Measurements from ENCODE around the gene GRAMD1B.
"Not testable (repeated sequence)": the region's sequence is repeated elsewhere in the genome, so short reads cannot be mapped to it uniquely, and the experiment has no call there.

GRAMD1B gene

DNA sequence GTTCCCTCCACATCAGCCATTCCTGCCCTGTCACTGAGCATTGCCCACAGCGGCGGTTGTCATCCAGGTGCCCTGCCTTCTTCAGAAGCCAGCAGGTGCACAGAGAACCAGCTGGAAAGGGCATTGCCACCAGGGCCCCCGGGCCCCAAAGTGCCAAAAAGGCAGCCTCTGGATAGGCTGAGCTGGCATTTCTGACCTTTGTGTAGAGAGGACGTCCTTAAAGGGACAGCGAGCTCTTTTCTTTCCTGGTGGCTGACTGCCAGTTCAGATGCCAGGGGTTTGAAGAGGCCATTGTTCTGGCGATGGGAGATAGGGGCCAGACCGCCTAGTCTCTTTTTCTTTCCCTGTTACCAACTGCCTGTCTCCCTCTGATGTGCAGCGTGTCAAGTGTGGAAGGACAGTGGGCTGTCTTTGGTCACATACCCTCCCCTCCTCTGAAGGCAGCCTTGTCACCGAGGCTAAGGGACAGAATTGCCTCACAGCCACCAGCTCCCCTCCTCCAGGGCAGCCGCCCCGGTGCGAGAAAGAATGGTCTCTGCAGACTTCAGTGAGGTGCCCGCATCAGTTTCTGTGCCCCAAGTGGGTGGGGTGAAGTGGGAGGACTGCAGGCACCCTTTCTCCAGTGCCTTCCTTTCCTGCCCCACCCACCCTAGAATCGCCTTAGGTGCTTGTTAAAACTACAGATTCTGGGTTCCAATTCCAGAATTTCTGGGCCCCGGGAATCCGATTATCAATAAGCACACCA, 114.7 kb downstream of the GRAMD1B start:
- no peak for DNase-seq

DNA sequence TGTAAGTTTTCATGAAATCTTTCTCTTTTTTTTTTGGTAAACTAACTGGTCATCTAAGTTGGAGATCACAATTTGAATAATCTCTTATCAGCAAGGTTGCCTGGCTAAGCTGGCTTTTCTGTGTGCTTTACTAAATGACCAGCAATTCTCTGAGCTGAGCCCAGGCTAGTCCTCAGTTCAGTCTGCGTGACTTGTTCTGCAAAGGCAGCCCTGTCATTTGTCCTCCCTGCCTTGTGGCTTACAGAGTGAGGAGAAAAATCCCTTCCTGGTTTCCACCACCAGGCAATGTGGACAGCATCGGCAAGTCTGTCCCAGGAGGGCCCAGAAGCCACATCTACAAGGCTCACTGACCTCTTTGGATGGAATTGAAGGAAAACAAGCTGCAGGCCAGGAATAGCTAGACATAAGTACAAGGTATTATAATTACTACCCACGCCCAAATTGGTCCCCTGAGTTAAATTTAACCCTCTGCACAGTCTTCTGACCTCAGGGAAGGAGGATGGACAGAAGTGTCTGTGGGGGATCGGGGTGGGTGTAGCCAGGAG, 115.7 kb downstream of the GRAMD1B start:
- DNase-seq: no peak

DNA sequence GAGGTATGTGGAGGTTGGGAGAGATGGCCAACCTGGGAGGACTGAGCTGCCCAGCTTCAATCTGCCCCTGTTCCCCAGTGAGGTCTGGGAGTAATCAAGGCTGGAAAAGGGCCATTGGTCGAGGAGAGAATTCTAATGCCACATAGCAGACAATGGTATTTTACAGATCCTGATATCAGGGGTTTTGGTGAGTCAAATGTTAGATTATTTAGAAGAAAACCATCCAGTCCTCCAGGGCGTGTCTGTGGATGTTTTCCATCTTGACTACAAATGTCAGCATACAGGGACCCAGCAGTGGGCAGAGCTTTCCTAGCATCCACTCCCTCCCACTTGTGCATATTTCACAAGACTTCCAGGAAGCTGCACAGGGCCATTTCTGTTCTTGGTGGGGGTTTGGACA, 116.4 kb downstream of the GRAMD1B start:
- DNase-seq: no peak

DNA sequence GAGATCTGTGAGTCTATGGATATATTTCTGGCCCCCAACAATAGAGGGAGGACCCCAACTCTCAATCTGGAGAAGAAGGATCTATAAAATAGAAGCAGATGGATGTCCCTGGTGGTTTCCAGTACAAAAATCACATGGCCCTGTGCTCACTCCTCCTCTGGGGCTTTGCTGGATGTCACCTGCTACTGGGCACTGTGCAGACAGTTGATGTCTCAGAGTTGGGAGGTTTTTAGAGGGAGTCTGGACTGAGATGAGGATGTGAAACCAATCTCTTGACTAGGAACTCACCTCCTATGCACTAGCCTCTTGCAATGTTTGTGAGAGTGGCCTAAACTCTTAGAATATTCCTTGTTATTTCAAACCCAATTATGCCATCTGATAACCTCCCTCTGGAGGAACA, 117.1 kb downstream of the GRAMD1B start:
- DNase-seq: no peak

DNA sequence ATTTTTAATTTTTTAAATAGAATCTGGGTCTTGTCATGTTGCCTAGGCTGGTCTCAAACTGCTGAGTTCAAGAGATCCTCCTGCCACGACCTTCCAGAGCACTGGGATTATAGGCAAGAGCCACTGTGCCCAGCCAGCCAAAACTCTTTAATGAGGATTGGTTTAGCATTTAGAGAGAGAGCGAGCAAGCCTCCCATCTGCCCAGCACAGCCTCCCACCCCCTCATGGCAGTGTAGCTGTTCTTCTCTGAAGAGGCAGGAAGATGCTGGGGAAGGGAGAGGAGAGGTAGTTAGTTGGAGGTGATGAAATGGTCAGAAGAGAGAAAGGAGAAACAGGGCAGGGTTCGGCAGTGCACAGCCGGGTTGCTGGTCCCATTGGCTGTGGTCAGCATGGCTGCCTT, 118.7 kb downstream of the GRAMD1B start:
- no peak for DNase-seq

DNA sequence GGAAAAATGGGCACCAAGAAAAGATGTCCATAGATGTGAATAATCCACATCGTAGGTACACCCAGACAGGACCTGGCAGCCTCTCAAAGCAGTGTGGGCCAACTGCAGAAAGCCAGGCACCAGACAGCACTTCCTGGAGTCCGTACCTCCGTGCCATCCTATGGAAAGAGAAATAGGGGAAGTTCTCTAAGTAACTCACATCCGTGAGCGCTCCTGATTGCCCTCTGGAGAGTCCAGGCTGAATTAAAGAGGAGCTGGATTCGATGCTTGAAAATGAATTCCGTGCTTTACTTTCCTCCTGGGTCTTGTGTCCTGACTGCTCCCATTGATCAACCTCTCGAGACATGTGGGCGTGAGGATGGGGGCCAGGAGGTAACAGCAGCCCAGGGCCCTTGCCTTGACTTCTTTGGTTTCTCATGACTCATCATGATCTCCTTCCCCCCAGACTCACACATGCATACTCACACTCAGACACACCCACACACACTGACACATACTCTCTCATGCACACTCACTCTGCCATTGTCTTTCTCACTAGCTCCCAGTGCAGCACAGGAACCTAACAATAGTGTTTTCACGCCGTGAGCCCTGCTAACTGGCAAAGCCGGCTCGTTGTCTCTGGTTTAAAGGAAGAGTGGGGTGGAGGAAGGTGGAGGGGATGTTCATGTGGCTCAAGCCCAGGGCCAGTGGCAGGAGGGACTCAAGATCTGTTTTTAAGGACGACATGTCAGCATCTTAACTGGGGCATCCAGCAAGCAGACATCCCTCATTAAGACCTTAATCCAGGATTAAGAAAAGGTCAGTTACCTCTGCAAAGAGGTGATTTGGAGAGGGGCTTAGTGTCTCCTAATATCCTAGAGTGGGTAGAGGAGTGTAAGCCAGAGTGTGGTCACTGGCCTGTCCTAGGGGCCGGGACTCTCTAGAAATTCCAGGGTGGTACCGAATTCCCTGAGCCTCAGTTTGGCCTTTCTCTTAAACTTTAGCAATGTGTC, 120.2 kb downstream of the GRAMD1B start:
- no peak for DNase-seq

GRCh38 chr11:123551079-123551478, 121.0 kb downstream of the GRAMD1B start:
- no peak for DNase-seq

DNA sequence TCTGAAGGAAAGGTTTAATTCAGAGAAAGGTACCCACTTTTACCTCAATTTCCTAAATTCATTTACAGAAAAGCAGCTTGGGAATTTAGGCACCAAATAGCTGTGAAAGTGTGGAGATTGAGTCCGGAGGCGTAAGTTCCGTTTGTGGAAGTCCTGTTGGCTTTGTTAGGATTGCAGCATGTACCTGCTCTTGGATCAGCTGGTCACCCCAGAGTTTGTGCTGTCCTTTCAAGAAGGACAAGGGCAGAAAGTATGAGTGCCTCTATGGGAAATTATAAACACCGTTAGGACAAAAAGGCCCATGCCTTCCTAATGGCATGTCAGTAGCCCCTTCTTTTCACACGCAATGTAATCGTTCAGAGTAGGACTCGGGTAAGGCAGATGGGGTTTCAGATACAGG, 126.6 kb downstream of the GRAMD1B start:
- DNase-seq: no peak

- no peak for DNase-seq
These were observed 128.7 kb downstream of the GRAMD1B start for GRCh38 chr11:123558536-123559315.

GRCh38 chr11:123559523-123559955, 129.5 kb downstream of the GRAMD1B start:
- DNase-seq: no peak

DNA sequence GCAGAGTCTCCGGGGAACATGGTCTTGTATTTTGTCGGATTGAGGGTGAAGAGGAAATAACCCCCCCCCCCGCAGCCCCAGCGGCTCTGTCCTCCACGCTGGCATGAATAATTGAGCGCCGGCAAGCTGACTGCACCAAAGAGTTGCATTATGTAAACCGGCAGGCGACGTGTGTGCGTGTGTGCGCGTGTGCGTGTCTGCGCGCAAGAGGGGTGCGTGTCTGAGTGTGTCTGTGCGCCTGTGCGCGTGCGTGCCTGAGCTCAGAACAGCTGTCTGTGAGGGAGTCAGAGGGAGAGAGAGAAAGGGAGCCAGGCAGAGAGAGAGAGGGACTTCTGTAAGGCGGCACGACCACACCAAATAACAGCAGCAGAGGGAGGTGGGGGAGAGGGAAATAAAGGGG, 129.9 kb downstream of the GRAMD1B start:
- DNase-seq: peak; percentile 48

DNA sequence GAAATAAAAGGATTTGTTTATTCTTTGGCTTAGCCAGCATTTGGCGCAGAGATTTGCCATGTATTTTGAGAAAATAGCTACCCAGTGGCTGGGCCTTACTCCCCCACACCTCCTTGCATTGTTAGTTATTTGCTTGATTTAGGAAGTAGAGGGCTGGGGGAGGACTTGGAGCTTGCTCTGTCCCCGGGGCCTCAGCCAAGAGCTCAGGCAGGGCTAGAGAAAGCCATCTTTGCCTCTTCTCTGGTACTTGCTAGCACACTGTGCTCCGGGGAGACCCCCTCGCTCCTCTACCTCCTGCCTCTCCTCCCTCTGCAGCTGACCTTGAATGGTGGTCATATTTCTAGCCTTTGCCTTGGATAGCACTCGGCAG, 131.3 kb downstream of the GRAMD1B start:
- DNase-seq: no peak

- DNase-seq: no peak
These were observed 132.1 kb downstream of the GRAMD1B start for GRCh38 chr11:123562158-123562557.

DNA sequence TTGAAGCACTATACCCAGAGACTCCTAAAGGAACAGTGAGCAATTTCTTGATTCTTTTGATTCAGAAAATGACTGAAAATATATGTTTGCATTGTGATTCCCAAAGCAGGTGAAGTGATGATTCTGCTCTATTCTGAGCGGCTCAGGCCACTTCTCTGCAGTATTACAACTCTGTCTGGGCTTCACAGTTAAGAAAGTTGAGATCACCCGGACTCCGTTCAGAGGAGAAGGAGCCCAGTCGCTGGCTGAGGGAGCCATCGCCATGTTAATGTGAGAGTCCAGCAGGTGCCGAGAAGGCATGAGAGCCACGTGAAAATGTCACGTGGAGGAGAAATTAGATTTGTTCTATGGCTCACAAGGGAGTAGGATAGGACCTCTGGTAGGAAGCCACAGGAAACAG, 132.8 kb downstream of the GRAMD1B start:
- DNase-seq: no peak

DNA sequence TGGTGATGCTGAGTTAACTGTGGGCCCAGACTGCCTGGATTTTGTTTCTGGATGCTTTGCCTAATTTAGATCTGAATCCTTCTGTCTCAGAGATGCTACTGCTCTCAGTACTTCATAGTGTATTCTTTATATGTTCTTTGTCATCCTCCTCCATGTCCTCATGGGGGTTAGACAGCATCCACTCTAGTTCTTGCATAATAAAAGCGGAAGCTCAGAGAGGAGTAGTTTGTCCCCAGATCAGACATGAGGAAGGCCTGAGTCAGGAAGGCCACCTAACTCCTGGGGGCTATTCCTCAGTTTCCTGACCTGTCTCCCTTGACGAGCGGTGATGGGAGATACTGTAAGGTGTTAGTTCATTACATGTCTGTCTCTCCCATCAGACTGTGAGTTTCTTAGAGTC, 134.2 kb downstream of the GRAMD1B start:
- no peak for DNase-seq

GRCh38 chr11:123566852-123567251, 136.8 kb downstream of the GRAMD1B start:
- DNase-seq: no peak

- no peak for DNase-seq
These were observed 137.4 kb downstream of the GRAMD1B start for GRCh38 chr11:123567466-123567865.

DNA sequence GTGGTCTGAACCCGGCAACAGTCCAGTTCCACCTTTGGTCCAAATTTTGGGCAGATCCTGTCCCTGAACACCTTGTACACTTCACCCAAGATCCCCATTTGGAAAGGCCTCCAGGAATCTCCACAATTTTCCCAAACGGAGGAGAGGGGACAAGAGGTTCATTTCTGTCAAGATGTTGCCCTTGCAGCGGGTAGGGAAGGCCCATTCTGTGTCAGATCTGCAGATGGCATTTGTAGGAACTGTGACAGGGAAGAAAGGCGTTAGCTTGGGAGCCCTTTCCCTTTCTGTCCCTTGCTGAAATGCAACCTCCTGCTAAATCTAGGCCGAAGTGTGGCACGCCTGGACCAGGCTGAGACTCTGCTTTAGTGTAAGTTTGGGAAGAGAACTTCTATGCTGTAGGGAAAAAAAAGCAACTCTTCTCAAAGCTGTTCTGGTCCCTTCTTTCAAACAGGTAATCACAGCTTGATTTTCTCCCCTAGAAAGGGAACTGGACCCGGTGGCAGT, 138.3 kb downstream of the GRAMD1B start:
- DNase-seq: no peak

- no peak for DNase-seq
These were observed 139.3 kb downstream of the GRAMD1B start for GRCh38 chr11:123569393-123569792.

DNA sequence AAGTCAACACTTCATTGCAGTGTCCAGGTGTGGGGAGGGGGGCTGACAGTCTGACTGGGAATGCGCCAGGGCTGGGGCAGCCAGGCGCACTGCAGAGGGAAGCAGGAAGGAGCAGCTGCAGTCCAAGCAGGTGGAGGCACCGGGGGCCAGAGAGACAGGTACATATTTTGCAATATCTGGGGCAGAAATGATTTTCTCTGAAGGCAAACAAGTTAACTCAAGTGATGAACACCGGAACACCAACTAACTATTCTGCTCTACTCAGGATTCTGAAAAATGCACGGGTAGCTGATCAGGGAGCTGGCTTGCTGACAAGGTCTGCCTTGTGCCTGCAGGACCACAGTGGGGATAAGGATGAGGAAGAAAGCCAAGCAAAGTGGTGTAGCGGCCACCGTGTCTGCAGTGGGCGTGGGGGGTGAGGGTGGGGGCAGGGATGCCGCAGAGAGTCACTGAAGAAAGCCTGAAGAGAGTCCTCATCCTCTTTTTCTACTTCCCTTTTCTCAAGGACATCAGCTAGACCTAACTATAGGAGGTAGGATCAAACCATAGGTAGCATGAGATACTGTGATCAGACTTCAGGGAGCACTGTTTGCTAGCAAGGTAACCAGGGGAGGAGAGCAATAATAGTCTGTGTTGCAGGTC, 141.0 kb downstream of the GRAMD1B start:
- no peak for DNase-seq

- not testable (repeated sequence) for DNase-seq
These were observed 142.7 kb downstream of the GRAMD1B start for GRCh38 chr11:123572791-123573190.

GRCh38 chr11:123573286-123573685, 143.2 kb downstream of the GRAMD1B start:
- no peak for DNase-seq

Measured in NCI-H2171 (cell line).